HepG2 (cell line): Measurements from ENCODE around the gene RANBP17. TPM values are rescaled to one million over a fixed set of nuclear protein-coding genes. Genes with fewer than 3 reads are reported as not detected.

Experiments used
- ATAC-seq: fragments of 200-7000 bp; cut with Tn5 transposase; 3 replicates; pipeline ENCODE4 v1.9.1; 2020; ENCODE audit warnings: mild to moderate bottlenecking, moderate library complexity
- BruUV-seq: library from RNA; stranded (reverse); fragments of 400-500 nt; replicated peaks from 2 replicates; lab custom pipeline; 2021; lab: Mats Ljungman, UMichigan
- CTCF ChIA-PET: fragments of 300-600 bp; formaldehyde crosslinking; extraction: SDS; loops from one replicate; lab custom pipeline; 2021; ENCODE audit warnings: low total read pairs, inconsistent platforms, low intra/inter-chr PET ratio; lab: Yijun Ruan, JAX
- POLR2A ChIA-PET: fragments of 350-600 bp; sonication (Branson Sonifier 250); formaldehyde crosslinking; loops from one replicate; lab custom pipeline; 2020; ENCODE audit warnings: antibody characterized with exemption, inconsistent platforms; lab: Yijun Ruan, JAX
- DNase-seq: peaks from one replicate; pipeline ENCODE4 v3.0.0-alpha.2; 2015; ENCODE audit warnings: low spot score
- FAIRE-seq: peaks from 3 replicates; lab custom pipeline; 2011; peaks lifted over from hg19 to GRCh38; lab: Jason Lieb, UNC
- H2AFZ ChIP-seq: one replicate; pipeline ENCODE4 v1.6.1; 2011; ENCODE audit warnings: low read length, inconsistent platforms
- H3K27ac ChIP-seq: fragments of 300-600 bp; 3 replicates; pipeline ENCODE4 v1.8.0; 2011; ENCODE audit warnings: mixed run types, mild to moderate bottlenecking, mixed read lengths, low read length, inconsistent platforms; ENCODE audit not compliant: insufficient read depth; ENCODE audit errors: extremely low read length
- H3K27me3 ChIP-seq, 2 experiments: fragments of 200-600 bp in 1 of 2; 2 replicates in 1 of 2; 3 replicates in 1 of 2; pipeline versions ENCODE4 v1.6.0 to v1.8.0; 2011; ENCODE audit warnings: low read length in 2 of 2, mild to moderate bottlenecking in 2 of 2, moderate library complexity in 2 of 2, inconsistent platforms in 1 of 2; ENCODE audit not compliant: insufficient read depth in 2 of 2, control insufficient read depth in 1 of 2
- H3K36me3 ChIP-seq, 2 experiments: fragments of 200-600 bp in 1 of 2; replicated peaks in 1 of 2; 2 replicates in 1 of 2; 3 replicates in 1 of 2; pipeline versions ENCODE4 v1.5.1 to v1.8.0; 2011; ENCODE audit warnings: low read length in 2 of 2, inconsistent platforms in 1 of 2; ENCODE audit not compliant: insufficient read depth in 2 of 2, control insufficient read depth in 1 of 2
- H3K4me1 ChIP-seq: 2 replicates; pipeline ENCODE4 v1.5.1; 2012; ENCODE audit warnings: low read length, inconsistent platforms; ENCODE audit not compliant: insufficient read depth
- H3K4me2 ChIP-seq: 2 replicates; pipeline ENCODE4 v1.6.0; 2011; ENCODE audit warnings: low read depth, low read length, inconsistent platforms
- H3K4me3 ChIP-seq, 3 experiments: fragments of 200-600 bp in 1 of 3; sonication (generic), shearing (Covaris generic) in 1 of 3; replicated peaks in 1 of 3; 2 replicates each; pipeline ENCODE4 v1.5.1; 2011 to 2016; ENCODE audit warnings: low read length in 3 of 3, inconsistent platforms in 2 of 3, low read depth in 2 of 3, mild to moderate bottlenecking in 2 of 3, control low read depth in 1 of 3, mixed read lengths in 1 of 3; ENCODE audit not compliant: insufficient read depth in 1 of 3
- H3K79me2 ChIP-seq: one replicate; pipeline ENCODE4 v1.6.1; 2011; ENCODE audit warnings: low read length, inconsistent platforms; ENCODE audit not compliant: insufficient read depth
- H3K9ac ChIP-seq: 2 replicates; pipeline ENCODE4 v1.6.0; 2011; ENCODE audit warnings: mild to moderate bottlenecking, low read depth, low read length, inconsistent platforms; ENCODE audit not compliant: insufficient read depth
- H3K9me3 ChIP-seq: 2 replicates; pipeline ENCODE4 v1.5.1; 2012; ENCODE audit warnings: mild to moderate bottlenecking, low read length
- H4K20me1 ChIP-seq: 2 replicates; pipeline ENCODE4 v1.6.0; 2011; ENCODE audit warnings: inconsistent platforms, mild to moderate bottlenecking, low read length, moderate library complexity; ENCODE audit not compliant: insufficient read depth
- CSRNP2 ChIP-seq: sonication (generic); formaldehyde crosslinking; conservative IDR thresholded peaks from 2 replicates; pipeline ENCODE4 v1.8.0; 2022; ENCODE audit warnings: low read depth, missing genetic modification reagents
- KAT7 ChIP-seq: IDR thresholded peaks from 2 replicates; pipeline ENCODE4 v1.6.1; 2018; ENCODE audit warnings: borderline replicate concordance, missing compliant biosample characterization
- TIGD3 ChIP-seq: sonication (generic); formaldehyde crosslinking; IDR thresholded peaks from 2 replicates; pipeline ENCODE4 v1.5.1; 2020; ENCODE audit warnings: mild to moderate bottlenecking, missing genetic modification reagents, borderline replicate concordance
- ZC3H4 ChIP-seq: sonication (generic); formaldehyde crosslinking; IDR thresholded peaks from 2 replicates; pipeline ENCODE4 v1.4.0; 2020; ENCODE audit warnings: missing genetic modification reagents, borderline replicate concordance
- ZUFSP ChIP-seq: sonication (generic); formaldehyde crosslinking; IDR thresholded peaks from 2 replicates; pipeline ENCODE4 v1.9.0; 2021; ENCODE audit warnings: missing genetic modification reagents, mild to moderate bottlenecking, borderline replicate concordance
- WGBS: methylation state at CpG from one replicate; pipeline ENCODE4 v1.1.6; 2017; ENCODE audit warnings: low lambda C conversion rate; 5-methylcytosine and 5-hydroxymethylcytosine counted together
- in situ Hi-C: cut with HindIII; loops from 2 replicates; pipeline ENCODE4 v1.10.0; 2017; ENCODE audit warnings: low pct_unique_long_range_greater_than_20kb; ENCODE audit not compliant: extremely low pct_ligation_motif_present
- intact Hi-C: fragments of 100-400 bp; cut with micrococcal nuclease; formaldehyde crosslinking; loops from one replicate; pipeline ENCODE4 v1.10.0; 2022; ENCODE audit not compliant: unreplicated experiment
- polyA plus RNA-seq, 8 experiments: library from polyadenylated mRNA; depleted of rRNA in 3 of 8; stranded (reverse) in 7 of 8; unstranded in 1 of 8; fragments of >200 nt; fragmentation: Illumina TruSeq in 4 of 8; extraction: Trizol in 4 of 8; gene quantifications; 2 replicates each; pipeline versions ENCODE4 v1.2.1 to v1.2.3, GENCODE V29; 2011 to 2016; ENCODE audit warnings: low read depth in 4 of 8, missing spikeins in 1 of 8, mixed read lengths in 1 of 8; ENCODE audit not compliant: insufficient read depth in 1 of 8
- total RNA-seq, 5 experiments: library from RNA; depleted of rRNA; stranded (reverse); fragments of >200 nt; fragmentation: Illumina TruSeq; extraction: Trizol; gene quantifications; 2 replicates each; pipeline ENCODE4 v1.2.3, GENCODE V29; 2016; ENCODE audit warnings: low read depth in 1 of 5

The RANBP17 gene
- total and polyA plus RNA-seq, 2 of the 13 experiments (the other 11 are each of a cell fraction or from before 2014, with no cell fraction given), result not detected

GRCh38 chr5:171192111-171192510 is 330.3 kb downstream of the RANBP17 start:
- no TSS peak for BruUV-seq
- POLR2A ChIA-PET, result no interaction called here
- CTCF ChIA-PET, result no interaction called here
- Histone ChIP-seq H3K9ac (no peak overlapping the region), H4K20me1 (no peaks in the 10 kb centered on the region), H3K27me3 (no peaks in the 10 kb centered on the region), H3K79me2 (no peaks in the 10 kb centered on the region), H3K36me3 (no peaks in the 10 kb centered on the region), H2AFZ (no peak overlapping the region), H3K9me3 (no peaks in the 10 kb centered on the region), H3K4me3 (no peak overlapping the region), H3K4me1 (no peaks in the 10 kb centered on the region), H3K4me2 (no peak overlapping the region), H3K27ac (no peak overlapping the region)
- intact Hi-C loops (no loop called here), in situ Hi-C loops (no loop called here)
- no peak for FAIRE-seq
- ATAC-seq, result no peak
- TF ChIP-seq ZC3H4 (no peak), TIGD3 (CRISPR knock-in tag) (no peak), KAT7 (CRISPR knock-in tag) (no peak), CSRNP2 (CRISPR knock-in tag) (no peak), ZUFSP (CRISPR knock-in tag) (no peak)
- 58% methylated on average over 1 of the region's 1 CpG for WGBS
- no peak for DNase-seq
